Uterus (tissue), 2 donors: ENCODE data around the gene LHX6.

Source experiments
- CTCF ChIP-seq, 4 experiments: fragments of 200-600 bp in 2 of 4; fragments of 450-650 bp in 2 of 4; sonication (generic) in 2 of 4; IDR thresholded peaks; one replicate each; pipeline ENCODE4 v1.5.1; 2016 to 2019; ENCODE audit warnings: antibody characterized with exemption in 4 of 4, mild to moderate bottlenecking in 2 of 4, moderate library complexity in 1 of 4
- POLR2A ChIP-seq, 2 donors: fragments of 450-650 bp; IDR thresholded peaks; one replicate each; pipeline ENCODE4 v1.6.1; 2016; ENCODE audit warnings: antibody characterized with exemption in 2 of 2, mild to moderate bottlenecking in 1 of 2, moderate library complexity in 1 of 2

DNA sequence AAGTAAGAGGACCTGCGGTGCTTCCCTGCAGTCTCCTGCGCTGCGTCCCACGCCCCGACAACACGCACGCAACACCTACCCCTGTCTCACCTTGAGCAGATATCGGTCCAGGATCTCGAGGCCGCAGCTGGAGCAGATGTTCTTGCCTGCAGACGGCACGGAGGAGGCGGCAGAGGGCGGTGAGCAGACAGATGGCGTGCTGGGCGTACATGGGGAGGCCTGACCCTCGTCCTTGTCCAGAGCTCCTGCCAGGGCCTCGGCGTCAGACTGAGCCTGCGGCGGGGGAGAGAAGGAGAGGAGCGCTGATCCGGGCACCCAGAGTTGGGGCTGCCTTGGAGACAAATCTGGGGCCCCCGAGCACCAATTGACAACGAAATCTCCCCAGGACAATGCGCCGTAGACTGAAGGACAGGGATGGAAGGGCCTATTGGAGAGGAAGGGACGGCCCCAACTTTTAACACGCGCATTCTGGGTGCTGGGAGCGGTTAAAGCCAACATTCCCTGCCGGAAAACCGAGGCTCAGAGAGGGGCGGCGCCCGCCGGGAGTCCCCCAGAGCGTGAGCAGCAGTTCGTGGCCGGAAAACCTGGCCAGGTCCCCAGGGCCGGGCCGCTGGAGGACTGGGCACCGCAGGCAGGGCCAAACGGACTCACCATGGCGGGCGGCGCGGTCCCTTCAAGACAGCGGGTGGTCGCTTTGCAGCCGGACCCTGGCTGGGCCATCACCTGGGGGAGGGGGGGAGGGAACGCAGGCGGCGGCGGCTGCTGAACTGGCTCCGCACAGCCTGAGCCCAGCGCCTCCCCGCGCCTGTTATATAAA lies 1.8 kb downstream of the LHX6 start:
- TF ChIP-seq CTCF (IDR thresholded peaks at IDR 0.05) (no peak), POLR2A (IDR thresholded peaks at IDR 0.05) (no peak)
